Astrocyte (in vitro differentiated cells and primary cell): ENCODE results near the gene TRIM4.

Experiments
- CTCF ChIP-seq: IDR thresholded peaks from 2 replicates; pipeline ENCODE4 v1.5.1; 2011; ENCODE audit warnings: low read depth, mild to moderate bottlenecking, inconsistent platforms, low read length, moderate library complexity; ENCODE audit not compliant: insufficient read depth
- EZH2 ChIP-seq: IDR thresholded peaks from 2 replicates; pipeline ENCODE4 v1.6.1; 2012; ENCODE audit warnings: mild to moderate bottlenecking, low read length, inconsistent platforms; ENCODE audit not compliant: insufficient read depth

DNA sequence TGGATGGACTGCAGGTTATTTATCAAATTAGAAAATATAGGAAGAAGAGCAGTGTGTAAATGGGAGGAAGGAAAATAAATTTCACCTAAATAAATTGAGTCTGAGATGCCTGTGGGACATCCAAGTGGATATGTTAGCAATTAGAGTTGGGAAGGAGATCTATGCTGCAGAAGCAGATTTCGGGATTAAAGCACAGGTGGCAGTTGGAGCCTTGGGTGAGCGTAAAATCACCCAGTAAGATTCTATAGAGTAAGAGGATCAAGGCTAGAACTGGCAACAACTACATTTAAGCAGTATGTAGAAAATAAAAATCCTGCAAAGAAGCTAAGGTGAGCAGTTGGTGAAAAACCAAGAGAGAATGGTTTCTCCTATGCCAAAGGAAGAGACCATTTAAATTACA, 8.4 kb downstream of the TRIM4 start:
- TF ChIP-seq CTCF: no peak
- TF ChIP-seq EZH2: no peak
